A673 (cell line): Measurements from ENCODE around the gene LARP7. TPM values are rescaled to one million over a fixed set of nuclear protein-coding genes. Genes with fewer than 3 reads are reported as not detected.

ENCODE experiments used
- BruUV-seq: library from RNA; stranded (reverse); fragments of 400-500 nt; replicated peaks from 2 replicates; lab custom pipeline; 2021; lab: Mats Ljungman, UMichigan
- CTCF ChIA-PET: fragments of 300-600 bp; sonication (Branson Sonifier 250); formaldehyde crosslinking; loops from one replicate; lab custom pipeline; 2022; ENCODE audit warnings: antibody characterized with exemption; lab: Charles Lee
- POLR2A ChIA-PET: fragments of 300-600 bp; sonication (Branson Sonifier 250); formaldehyde crosslinking; loops from one replicate; lab custom pipeline; 2022; ENCODE audit warnings: antibody characterized with exemption; ENCODE audit not compliant: low non-redundant PET; lab: Charles Lee
- DNase-seq: peaks from one replicate; pipeline ENCODE4 v3.0.0-alpha.2; 2015; ENCODE audit warnings: low spot score
- H3K27ac ChIP-seq: fragments of 200-600 bp; sonication (generic); 2 replicates; pipeline ENCODE4 v1.5.1; 2016; ENCODE audit warnings: mixed run types, low read depth, mild to moderate bottlenecking, mixed read lengths, antibody characterized with exemption, low read length; ENCODE audit not compliant: poor library complexity, severe bottlenecking
- H3K27me3 ChIP-seq: fragments of 200-600 bp; sonication (generic); replicated peaks from 2 replicates; pipeline ENCODE4 v1.6.1; 2017; ENCODE audit warnings: mixed run types, low read depth, mild to moderate bottlenecking, mixed read lengths, antibody characterized with exemption, low read length; ENCODE audit not compliant: insufficient read depth, poor library complexity
- H3K36me3 ChIP-seq: fragments of 200-600 bp; sonication (generic); 2 replicates; pipeline ENCODE4 v1.6.1; 2016; ENCODE audit warnings: mixed run types, mild to moderate bottlenecking, mixed read lengths, antibody characterized with exemption, low read length; ENCODE audit not compliant: insufficient read depth, poor library complexity, severe bottlenecking
- H3K4me1 ChIP-seq: fragments of 200-600 bp; sonication (generic); 2 replicates; pipeline ENCODE4 v1.6.1; 2017; ENCODE audit warnings: mixed run types, mild to moderate bottlenecking, mixed read lengths, antibody characterized with exemption, low read length; ENCODE audit not compliant: insufficient read depth, poor library complexity, severe bottlenecking
- H3K4me3 ChIP-seq: fragments of 200-600 bp; sonication (generic); 2 replicates; pipeline ENCODE4 v1.5.1; 2016; ENCODE audit warnings: low read depth, mixed run types, mild to moderate bottlenecking, mixed read lengths, low read length; ENCODE audit not compliant: poor library complexity, severe bottlenecking
- H3K9me3 ChIP-seq: fragments of 200-600 bp; sonication (generic); 2 replicates; pipeline ENCODE4 v1.6.1; 2016; ENCODE audit warnings: mixed run types, low read depth, mild to moderate bottlenecking, mixed read lengths, antibody characterized with exemption, low read length; ENCODE audit not compliant: poor library complexity, severe bottlenecking
- EZH2 ChIP-seq: fragments of 200-600 bp; sonication (generic); IDR thresholded peaks from 2 replicates; pipeline ENCODE4 v1.6.1; 2017; ENCODE audit warnings: borderline replicate concordance, low read depth, mild to moderate bottlenecking, mixed read lengths, antibody characterized with exemption, low read length; ENCODE audit not compliant: poor library complexity, severe bottlenecking
- intact Hi-C: fragments of 100-400 bp; cut with micrococcal nuclease; formaldehyde crosslinking; loops from one replicate; pipeline ENCODE4 v1.10.0; 2022; ENCODE audit not compliant: unreplicated experiment
- total RNA-seq: library from RNA; stranded (reverse); gene quantifications from 2 replicates; pipeline ENCODE4 v1.2.3, GENCODE V29; 2021
- TF ChIP-seq, protein P1 (sequence below): fragments of 300-800, 200-600 bp; sonication (generic); conservative IDR thresholded peaks from 2 replicates; pipeline ENCODE4 v1.5.1; 2017; ENCODE audit warnings: low read depth, mild to moderate bottlenecking, antibody characterized with exemption, low read length, moderate library complexity, mixed read lengths

LARP7 gene
- total RNA-seq, 1 experiment from 2014 or later = 40.8 TPM

DNA sequence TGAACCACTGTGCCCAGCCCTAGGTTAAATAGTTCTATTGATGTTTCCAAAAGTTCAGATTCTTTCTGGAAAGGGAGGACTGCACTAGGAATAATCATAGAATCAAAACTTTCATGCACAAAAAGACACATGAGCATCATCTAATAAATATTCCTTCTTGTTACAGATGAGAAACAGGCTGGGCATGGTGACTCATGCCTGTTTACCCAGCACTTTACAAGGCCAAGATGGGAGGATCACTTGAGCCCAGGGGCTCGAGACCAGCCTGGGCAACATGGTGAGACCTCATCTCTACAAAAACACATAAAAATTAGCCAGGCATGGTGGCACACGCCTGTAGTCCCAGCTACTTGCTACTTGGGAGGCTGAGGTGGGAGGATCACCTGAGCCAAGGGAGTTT is 27.7 kb downstream of the LARP7 start:
- ChIA-PET CTCF (no interaction called here), POLR2A (no interaction called here)
- no TSS peak for BruUV-seq
- no peak overlapping the region for H3K27ac ChIP-seq
- H3K4me1 ChIP-seq = no peaks in the 10 kb centered on the region
- H3K4me3 ChIP-seq = no peak overlapping the region
- no peak for DNase-seq
- H3K9me3 ChIP-seq = no peaks in the 10 kb centered on the region
- no peaks in the 10 kb centered on the region for H3K36me3 ChIP-seq
- H3K27me3 ChIP-seq = no peaks in the 10 kb centered on the region
- TF ChIP-seq, protein P1, sequence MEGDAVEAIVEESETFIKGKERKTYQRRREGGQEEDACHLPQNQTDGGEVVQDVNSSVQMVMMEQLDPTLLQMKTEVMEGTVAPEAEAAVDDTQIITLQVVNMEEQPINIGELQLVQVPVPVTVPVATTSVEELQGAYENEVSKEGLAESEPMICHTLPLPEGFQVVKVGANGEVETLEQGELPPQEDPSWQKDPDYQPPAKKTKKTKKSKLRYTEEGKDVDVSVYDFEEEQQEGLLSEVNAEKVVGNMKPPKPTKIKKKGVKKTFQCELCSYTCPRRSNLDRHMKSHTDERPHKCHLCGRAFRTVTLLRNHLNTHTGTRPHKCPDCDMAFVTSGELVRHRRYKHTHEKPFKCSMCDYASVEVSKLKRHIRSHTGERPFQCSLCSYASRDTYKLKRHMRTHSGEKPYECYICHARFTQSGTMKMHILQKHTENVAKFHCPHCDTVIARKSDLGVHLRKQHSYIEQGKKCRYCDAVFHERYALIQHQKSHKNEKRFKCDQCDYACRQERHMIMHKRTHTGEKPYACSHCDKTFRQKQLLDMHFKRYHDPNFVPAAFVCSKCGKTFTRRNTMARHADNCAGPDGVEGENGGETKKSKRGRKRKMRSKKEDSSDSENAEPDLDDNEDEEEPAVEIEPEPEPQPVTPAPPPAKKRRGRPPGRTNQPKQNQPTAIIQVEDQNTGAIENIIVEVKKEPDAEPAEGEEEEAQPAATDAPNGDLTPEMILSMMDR = no peak
- TF ChIP-seq EZH2 = no peak
- intact Hi-C loops = no loop called here

DNA sequence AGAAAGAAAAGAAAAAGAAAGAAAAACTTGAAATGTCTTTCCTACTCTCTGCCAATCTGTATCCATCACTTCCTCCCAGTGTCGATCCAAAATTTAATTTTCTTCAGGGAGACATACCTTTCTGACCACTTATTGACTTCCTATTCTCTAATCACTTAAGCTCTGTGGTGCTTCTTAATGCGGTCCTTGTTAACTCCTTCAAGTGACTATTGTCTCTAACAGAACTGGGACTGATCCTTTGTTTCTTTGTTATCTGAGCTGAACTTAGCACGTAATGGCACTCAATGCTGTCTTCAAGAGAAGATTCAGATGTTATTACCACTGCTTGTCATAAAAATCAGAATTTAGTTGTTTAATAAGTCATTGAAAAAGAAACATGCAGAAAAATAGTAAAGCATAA is 31.2 kb downstream of the LARP7 start:
- no peaks in the 10 kb centered on the region for H3K36me3 ChIP-seq
- ChIA-PET CTCF (no interaction called here), POLR2A (no interaction called here)
- no peak overlapping the region for H3K4me3 ChIP-seq
- intact Hi-C loops = no loop called here
- no TSS peak for BruUV-seq
- DNase-seq = no peak
- H3K27ac ChIP-seq = no peak overlapping the region
- TF ChIP-seq, protein P1 = no peak
- no peak for TF ChIP-seq EZH2
- H3K27me3 ChIP-seq = no peaks in the 10 kb centered on the region
- no peaks in the 10 kb centered on the region for H3K9me3 ChIP-seq
- no peaks in the 10 kb centered on the region for H3K4me1 ChIP-seq

DNA sequence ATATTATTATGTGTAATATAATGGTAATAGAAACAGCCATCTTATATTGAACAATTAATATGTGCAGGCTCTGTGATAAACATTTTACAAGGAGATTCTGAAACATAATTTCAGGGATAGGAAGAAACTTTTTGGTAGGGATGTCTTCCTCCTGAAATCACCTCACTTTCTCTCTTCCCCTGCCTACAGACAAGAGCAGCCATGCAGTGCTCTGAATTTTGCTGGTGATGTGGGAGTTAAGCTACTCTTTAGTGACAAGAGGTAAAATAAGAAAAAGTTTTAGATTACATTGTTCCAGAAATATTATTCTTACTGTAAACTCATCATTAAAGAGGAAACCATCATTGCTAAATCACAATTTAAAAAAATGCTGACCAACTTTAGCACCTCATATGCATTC is 36.1 kb downstream of the LARP7 start:
- intact Hi-C loops = no loop called here
- no peak for DNase-seq
- no peak for TF ChIP-seq EZH2
- TF ChIP-seq, protein P1 = no peak
- ChIA-PET CTCF (no interaction called here), POLR2A (interaction anchor here (0.6 kb wide), 1 partner anchor 1641 kb away, joined by 3 read pairs; no protein-coding TSS in a partner anchor)
- H3K27me3 ChIP-seq = no peaks in the 10 kb centered on the region
- H3K4me1 ChIP-seq = no peaks in the 10 kb centered on the region
- H3K36me3 ChIP-seq = no peaks in the 10 kb centered on the region
- BruUV-seq = no TSS peak
- no peak overlapping the region for H3K4me3 ChIP-seq
- H3K27ac ChIP-seq = no peak overlapping the region
- no peaks in the 10 kb centered on the region for H3K9me3 ChIP-seq
